ENCODE measurements around the gene TMEM170B.

DNA sequence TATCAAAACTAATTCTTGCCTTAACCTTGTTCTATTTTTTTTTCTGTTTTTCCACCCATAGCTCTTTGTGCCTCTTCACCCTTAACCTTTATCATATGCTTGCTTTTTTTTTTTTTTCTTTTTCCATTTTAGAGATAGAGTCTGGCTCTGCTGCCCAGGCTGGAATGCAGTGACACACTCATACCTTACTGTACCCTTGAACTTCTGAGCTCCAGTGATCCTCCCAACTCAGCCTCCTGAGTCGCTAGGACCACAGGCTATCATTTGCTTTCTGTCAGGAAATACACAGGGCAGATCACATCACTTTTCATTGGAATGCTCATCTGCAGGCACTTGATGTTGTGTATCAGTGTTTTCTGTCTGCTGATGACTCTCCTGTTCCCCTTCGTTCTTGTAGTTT lies 33.5 kb downstream of the TMEM170B start:
- TF ChIP-seq, protein P1, sequence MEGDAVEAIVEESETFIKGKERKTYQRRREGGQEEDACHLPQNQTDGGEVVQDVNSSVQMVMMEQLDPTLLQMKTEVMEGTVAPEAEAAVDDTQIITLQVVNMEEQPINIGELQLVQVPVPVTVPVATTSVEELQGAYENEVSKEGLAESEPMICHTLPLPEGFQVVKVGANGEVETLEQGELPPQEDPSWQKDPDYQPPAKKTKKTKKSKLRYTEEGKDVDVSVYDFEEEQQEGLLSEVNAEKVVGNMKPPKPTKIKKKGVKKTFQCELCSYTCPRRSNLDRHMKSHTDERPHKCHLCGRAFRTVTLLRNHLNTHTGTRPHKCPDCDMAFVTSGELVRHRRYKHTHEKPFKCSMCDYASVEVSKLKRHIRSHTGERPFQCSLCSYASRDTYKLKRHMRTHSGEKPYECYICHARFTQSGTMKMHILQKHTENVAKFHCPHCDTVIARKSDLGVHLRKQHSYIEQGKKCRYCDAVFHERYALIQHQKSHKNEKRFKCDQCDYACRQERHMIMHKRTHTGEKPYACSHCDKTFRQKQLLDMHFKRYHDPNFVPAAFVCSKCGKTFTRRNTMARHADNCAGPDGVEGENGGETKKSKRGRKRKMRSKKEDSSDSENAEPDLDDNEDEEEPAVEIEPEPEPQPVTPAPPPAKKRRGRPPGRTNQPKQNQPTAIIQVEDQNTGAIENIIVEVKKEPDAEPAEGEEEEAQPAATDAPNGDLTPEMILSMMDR (conservative IDR thresholded peaks at IDR 0.05) = no peak
- TF ChIP-seq EZH2 (IDR thresholded peaks at IDR 0.05; ENCODE audit: low read depth) = no peak

Measured in PC-9 (cell line).